ENCODE results near the gene GOLGA6L7. TPM values are rescaled to one million over a fixed set of nuclear protein-coding genes. Genes with fewer than 3 reads are reported as not detected.
"Not testable (repeated sequence)": the region's sequence is repeated elsewhere in the genome, so short reads cannot be mapped to it uniquely, and the experiment has no call there.

Gene GOLGA6L7
- total and polyA plus RNA-seq, 2 of the 4 experiments (the other 2 are of a cell fraction), result not detected

- H3K18ac ChIP-seq (ENCODE audit: low read depth, low read length); BruUV-seq (replicated peaks); H2AK9ac ChIP-seq (replicated peaks; ENCODE audit: low read depth, low read length, poor library complexity); H3K9me3 ChIP-seq (ENCODE audit: control insufficient read depth, insufficient read depth, low read length); H3K4me3 ChIP-seq (ENCODE audit: insufficient read depth, low read depth, low read length); H3K27ac ChIP-seq (ENCODE audit: insufficient read depth, low read length); H2BK5ac ChIP-seq (ENCODE audit: low read depth, low read length, poor library complexity, severe bottlenecking); H2AK5ac ChIP-seq (ENCODE audit: low read depth, low read length); H3K9me1 ChIP-seq (ENCODE audit: insufficient read depth, low read length); H3K27me3 ChIP-seq (ENCODE audit: control insufficient read depth, insufficient read depth, low read length); H3K4me2 ChIP-seq (ENCODE audit: low read depth, low read length); H4K5ac ChIP-seq (ENCODE audit: low read depth, low read length); H4K91ac ChIP-seq (ENCODE audit: insufficient read depth, low read depth, low read length); H3K4me1 ChIP-seq (ENCODE audit: control insufficient read depth, insufficient read depth, low read length); H4K8ac ChIP-seq (ENCODE audit: low read depth in 2 of 2, low read length in 2 of 2); intact Hi-C loops (cut with micrococcal nuclease); H3K9ac ChIP-seq (ENCODE audit: low read depth, low read length); DNase-seq; ATAC-seq (ENCODE audit: low read depth); H4K20me1 ChIP-seq (ENCODE audit: insufficient read depth, low read length); H2AFZ ChIP-seq (replicated peaks; ENCODE audit: low read length, poor library complexity); H2BK15ac ChIP-seq (ENCODE audit: low read depth, low read length); POLR2A ChIA-PET (ENCODE audit: unreplicated experiment); H3K79me1 ChIP-seq (ENCODE audit: low read depth in 1 of 2, low read length in 2 of 2); H3K36me3 ChIP-seq (ENCODE audit: control insufficient read depth, insufficient read depth, low read length); dilution Hi-C loops (cut with HindIII; ENCODE audit: low sequenced_read_pairs, unreplicated experiment); H3K23ac ChIP-seq (ENCODE audit: low read depth, low read length); in situ Hi-C loops (cut with MboI; ENCODE audit: low sequenced_read_pairs); H3K4ac ChIP-seq (ENCODE audit: low read depth, low read length); H2BK120ac ChIP-seq (ENCODE audit: low read depth, low read length); H3K14ac ChIP-seq (replicated peaks; ENCODE audit: low read depth, low read length); H3K56ac ChIP-seq (ENCODE audit: extremely low read depth, insufficient read depth, low read length); CTCF ChIA-PET; H2BK20ac ChIP-seq (ENCODE audit: low read depth, low read length): not testable (repeated sequence)
- WGBS, 2 experiments (ENCODE audit: extremely low coverage in 2 of 2, insufficient read length in 1 of 2), result no CpG with 5 or more reads among the region's 3 CpGs
- TF ChIP-seq CTCF (conservative IDR thresholded peaks at IDR 0.05; ENCODE audit: low read depth, low read length), result peak; percentile 23
These were observed 54.2 kb downstream of the GOLGA6L7 start for GRCh38 chr15:28794231-28794630.

Other genes with a start within 250 kb of the GOLGA6L7 start
- under 0.01 TPM in 1 of 2 replicates, not detected in the other for gene GOLGA8M, start 136.2 kb downstream of the GOLGA6L7 start, total RNA-seq (2012; rRNA removed)
- gene GOLGA8M, start 136.2 kb downstream of the GOLGA6L7 start, polyA plus RNA-seq (2012; rRNA removed), result 0.24 TPM in 1 of 2 replicates, not detected in the other
- 27.8 and 33.0 TPM in 2 replicates for gene APBA2, start 37.3 kb upstream of the GOLGA6L7 start, total RNA-seq (2012; rRNA removed)
- 21.7 and 26.5 TPM in 2 replicates for gene APBA2, start 37.3 kb upstream of the GOLGA6L7 start, polyA plus RNA-seq (2012; rRNA removed)

All from IMR-90 (cell line).